Measurements from ENCODE around the gene RFT1. TPM values are rescaled to one million over a fixed set of nuclear protein-coding genes. Genes with fewer than 3 reads are reported as not detected.

Gene RFT1
- total RNA-seq, 1 donor from 2014 or later: 19.2 TPM

DNA sequence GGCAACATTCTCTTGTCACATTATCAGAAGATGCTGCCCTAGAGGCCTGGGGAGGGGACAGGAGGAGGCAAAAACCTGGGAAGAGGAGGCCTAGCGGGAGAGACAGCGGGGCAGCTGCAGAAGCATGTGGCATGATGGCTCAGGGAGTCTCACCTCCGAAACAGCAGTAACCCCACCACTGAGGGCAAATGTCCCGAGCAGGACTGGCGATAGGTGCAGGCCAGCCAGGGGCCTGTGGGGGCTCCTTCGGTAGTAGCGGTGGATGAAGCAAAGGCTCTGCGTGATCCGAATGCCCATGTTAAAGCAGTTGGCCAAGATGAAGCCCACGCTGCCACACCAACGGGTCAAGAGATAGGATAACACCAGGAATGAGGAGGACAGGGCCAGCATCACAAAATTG is 38.0 kb downstream of the RFT1 start:
- no peak overlapping the region for H3K4me3 ChIP-seq (ENCODE audit: insufficient read depth, low read depth, low read length)
- no peak overlapping the region for H3K4me3 Mint-ChIP-seq (ENCODE audit: unreplicated experiment)
- H4K20me1 ChIP-seq (ENCODE audit: insufficient read depth, low read length): no peaks in the 10 kb centered on the region
- FAIRE-seq: no peak
- H3K9me3 Mint-ChIP-seq (ENCODE audit: unreplicated experiment): no peaks in the 10 kb centered on the region
- H3K36me3 Mint-ChIP-seq (ENCODE audit: low read depth, unreplicated experiment): peaks cover 16% of the 10 kb centered on the region
- H3K79me2 ChIP-seq (ENCODE audit: insufficient read depth, low read length): no peaks in the 10 kb centered on the region
- H3K27me3 ChIP-seq (ENCODE audit: insufficient read depth, low read length): no peaks in the 10 kb centered on the region
- H2AFZ ChIP-seq (ENCODE audit: low read depth, low read length): no peak overlapping the region
- H3K4me1 ChIP-seq (ENCODE audit: insufficient read depth, low read length): no peaks in the 10 kb centered on the region
- H3K4me1 Mint-ChIP-seq (ENCODE audit: low read depth, unreplicated experiment): no peaks in the 10 kb centered on the region
- H3K27ac Mint-ChIP-seq (ENCODE audit: unreplicated experiment): no peak overlapping the region
- H3K9me3 ChIP-seq (ENCODE audit: insufficient read depth, low read depth, low read length): no peaks in the 10 kb centered on the region
- TF ChIP-seq CTCF (IDR thresholded peaks at IDR 0.05; ENCODE audit: insufficient read depth, low read depth, low read length) (no peak), EZH2 (IDR thresholded peaks at IDR 0.05; ENCODE audit: insufficient read depth, low read length) (no peak)
- H3K4me2 ChIP-seq (ENCODE audit: low read length): no peak overlapping the region
- DNase-seq (ENCODE audit: low read depth): no peak
- no peak overlapping the region for H3K9ac ChIP-seq (ENCODE audit: low read length)
- peaks cover 6% of the 10 kb centered on the region for H3K36me3 ChIP-seq (ENCODE audit: insufficient read depth, low read length)
- H3K27ac ChIP-seq (ENCODE audit: low read depth, low read length): no peak overlapping the region
- H3K27me3 Mint-ChIP-seq (ENCODE audit: low read depth, unreplicated experiment): no peaks in the 10 kb centered on the region

GRCh38 chr3:53091011-53091410 is 39.2 kb downstream of the RFT1 start:
- Histone ChIP-seq H3K79me2 (ENCODE audit: insufficient read depth, low read length) (no peaks in the 10 kb centered on the region), H3K27me3 (ENCODE audit: insufficient read depth, low read length) (no peaks in the 10 kb centered on the region), H3K36me3 (ENCODE audit: insufficient read depth, low read length) (peaks cover 6% of the 10 kb centered on the region), H3K4me1 (ENCODE audit: insufficient read depth, low read length) (no peaks in the 10 kb centered on the region), H4K20me1 (ENCODE audit: insufficient read depth, low read length) (no peaks in the 10 kb centered on the region), H3K4me2 (ENCODE audit: low read length) (no peak overlapping the region), H3K9ac (ENCODE audit: low read length) (no peak overlapping the region), H3K27ac (ENCODE audit: low read depth, low read length) (no peak overlapping the region), H2AFZ (ENCODE audit: low read depth, low read length) (no peak overlapping the region), H3K4me3 (ENCODE audit: insufficient read depth, low read depth, low read length) (no peak overlapping the region), H3K9me3 (ENCODE audit: insufficient read depth, low read depth, low read length) (no peaks in the 10 kb centered on the region)
- Mint-ChIP-seq H3K4me1 (ENCODE audit: low read depth, unreplicated experiment) (no peaks in the 10 kb centered on the region), H3K27me3 (ENCODE audit: low read depth, unreplicated experiment) (no peaks in the 10 kb centered on the region), H3K4me3 (ENCODE audit: unreplicated experiment) (no peak overlapping the region), H3K27ac (ENCODE audit: unreplicated experiment) (no peak overlapping the region), H3K36me3 (ENCODE audit: low read depth, unreplicated experiment) (peaks cover 15% of the 10 kb centered on the region), H3K9me3 (ENCODE audit: unreplicated experiment) (no peaks in the 10 kb centered on the region)
- DNase-seq (ENCODE audit: low read depth) (no peak), FAIRE-seq (no peak)
- no peak for TF ChIP-seq EZH2 (IDR thresholded peaks at IDR 0.05; ENCODE audit: insufficient read depth, low read length)
- TF ChIP-seq CTCF (IDR thresholded peaks at IDR 0.05; ENCODE audit: insufficient read depth, low read depth, low read length): no peak

- Mint-ChIP-seq H3K27me3 (ENCODE audit: low read depth, unreplicated experiment) (no peaks in the 10 kb centered on the region), H3K4me1 (ENCODE audit: low read depth, unreplicated experiment) (no peaks in the 10 kb centered on the region), H3K4me3 (ENCODE audit: unreplicated experiment) (no peak overlapping the region), H3K27ac (ENCODE audit: unreplicated experiment) (no peak overlapping the region), H3K36me3 (ENCODE audit: low read depth, unreplicated experiment) (peaks cover 13% of the 10 kb centered on the region), H3K9me3 (ENCODE audit: unreplicated experiment) (no peaks in the 10 kb centered on the region)
- no peak overlapping the region for H3K9ac ChIP-seq (ENCODE audit: low read length)
- DNase-seq (ENCODE audit: low read depth) (no peak), FAIRE-seq (no peak)
- H3K9me3 ChIP-seq (ENCODE audit: insufficient read depth, low read depth, low read length): no peaks in the 10 kb centered on the region
- H3K4me3 ChIP-seq (ENCODE audit: insufficient read depth, low read depth, low read length): no peak overlapping the region
- H3K4me1 ChIP-seq (ENCODE audit: insufficient read depth, low read length): no peaks in the 10 kb centered on the region
- H3K79me2 ChIP-seq (ENCODE audit: insufficient read depth, low read length): no peaks in the 10 kb centered on the region
- no peak overlapping the region for H2AFZ ChIP-seq (ENCODE audit: low read depth, low read length)
- H4K20me1 ChIP-seq (ENCODE audit: insufficient read depth, low read length): no peaks in the 10 kb centered on the region
- H3K27ac ChIP-seq (ENCODE audit: low read depth, low read length): no peak overlapping the region
- no peak overlapping the region for H3K4me2 ChIP-seq (ENCODE audit: low read length)
- no peaks in the 10 kb centered on the region for H3K27me3 ChIP-seq (ENCODE audit: insufficient read depth, low read length)
- peaks cover 2% of the 10 kb centered on the region for H3K36me3 ChIP-seq (ENCODE audit: insufficient read depth, low read length)
- TF ChIP-seq EZH2 (IDR thresholded peaks at IDR 0.05; ENCODE audit: insufficient read depth, low read length) (no peak), CTCF (IDR thresholded peaks at IDR 0.05; ENCODE audit: insufficient read depth, low read depth, low read length) (no peak)
Measured at GRCh38 chr3:53089511-53089910, 40.7 kb downstream of the RFT1 start.
